Skin epidermis (tissue), 12 donors: ENCODE data around the gene ADGRE1.
"Not testable (repeated sequence)": the region's sequence is repeated elsewhere in the genome, so short reads cannot be mapped to it uniquely, and the experiment has no call there.

Source experiments
- H3K27ac ChIP-seq, 21 experiments: fragments of 200-600 bp; sonication (generic) in 11 of 21; one replicate each; pipeline ENCODE4 v1.5.0; 2020; ENCODE audit warnings: mild to moderate bottlenecking in 3 of 21, inconsistent platforms in 2 of 21, moderate library complexity in 2 of 21
- H3K4me3 ChIP-seq, 7 experiments: fragments of 200-600 bp; sonication (generic) in 2 of 7; one replicate each; pipeline ENCODE4 v1.5.0; 2020; ENCODE audit warnings: inconsistent platforms in 2 of 7, mild to moderate bottlenecking in 2 of 7, moderate library complexity in 1 of 7

The ADGRE1 gene

GRCh38 chr19:6887316-6887715, at the start of gene ADGRE1:
TSS of gene ADGRE1 (plus strand) at chr19:6887579. CDS start at chr19:6887609, 30 bp downstream.
- no peak within 1 kb of the TSS for H3K27ac ChIP-seq
- no peak within 1 kb of the TSS for H3K4me3 ChIP-seq

GRCh38 chr19:6838062-6838655, 49.2 kb upstream of the ADGRE1 start:
- no peak overlapping the region for H3K27ac ChIP-seq
- no peak overlapping the region for H3K4me3 ChIP-seq

- no peak overlapping the region for H3K4me3 ChIP-seq
- no peak overlapping the region for H3K27ac ChIP-seq
Measured at GRCh38 chr19:6842871-6843607, 44.3 kb upstream of the ADGRE1 start.

- Histone ChIP-seq H3K4me3 (no peak overlapping the region), H3K27ac (no peak overlapping the region)
Measured at GRCh38 chr19:6847828-6848200, 39.6 kb upstream of the ADGRE1 start.

GRCh38 chr19:6848986-6849385, 38.4 kb upstream of the ADGRE1 start:
- H3K27ac ChIP-seq, result no peak overlapping the region
- no peak overlapping the region for H3K4me3 ChIP-seq

GRCh38 chr19:6849876-6850275, 37.5 kb upstream of the ADGRE1 start:
- no peak overlapping the region for H3K27ac ChIP-seq
- no peak overlapping the region for H3K4me3 ChIP-seq

- H3K27ac ChIP-seq, result no peak overlapping the region
- H3K4me3 ChIP-seq, result no peak overlapping the region
Measured at GRCh38 chr19:6851359-6851758, 36.0 kb upstream of the ADGRE1 start.

- Histone ChIP-seq H3K27ac (no peak overlapping the region), H3K4me3 (no peak overlapping the region)
Measured at GRCh38 chr19:6852001-6852400, 35.4 kb upstream of the ADGRE1 start.

GRCh38 chr19:6853868-6854267, 33.5 kb upstream of the ADGRE1 start:
- Histone ChIP-seq H3K4me3 (no peak overlapping the region), H3K27ac (no peak overlapping the region)

- H3K4me3 ChIP-seq, result no peak overlapping the region
- no peak overlapping the region for H3K27ac ChIP-seq
Measured at GRCh38 chr19:6854758-6855157, 32.6 kb upstream of the ADGRE1 start.

- no peak overlapping the region for H3K4me3 ChIP-seq
- no peak overlapping the region for H3K27ac ChIP-seq
Measured at GRCh38 chr19:6856749-6857372, 30.5 kb upstream of the ADGRE1 start.

- peak overlapping the region in 3 of 21 experiments; percentile 2 to 17 (median 4) for H3K27ac ChIP-seq
- no peak overlapping the region for H3K4me3 ChIP-seq
Measured at GRCh38 chr19:6861683-6862286, 25.6 kb upstream of the ADGRE1 start.

GRCh38 chr19:6862673-6863078, 24.7 kb upstream of the ADGRE1 start:
- H3K4me3 ChIP-seq, result peak overlapping the region in 5 of 7 experiments; percentile 10 to 27 (median 24)
- peak overlapping the region in 2 of 21 experiments; percentile 17 to 63 for H3K27ac ChIP-seq

- Histone ChIP-seq H3K27ac (no peak overlapping the region), H3K4me3 (no peak overlapping the region)
Measured at GRCh38 chr19:6864325-6864940, 22.9 kb upstream of the ADGRE1 start.

GRCh38 chr19:6865849-6866248, 21.5 kb upstream of the ADGRE1 start:
- H3K4me3 ChIP-seq, result no peak overlapping the region
- H3K27ac ChIP-seq, result no peak overlapping the region

GRCh38 chr19:6866741-6867151, 20.6 kb upstream of the ADGRE1 start:
- H3K4me3 ChIP-seq, result no peak overlapping the region
- H3K27ac ChIP-seq, result no peak overlapping the region

GRCh38 chr19:6868351-6868750, 19.0 kb upstream of the ADGRE1 start:
- Histone ChIP-seq H3K4me3 (no peak overlapping the region), H3K27ac (peak overlapping the region in 1 of 21 experiments; percentile 18)

- H3K4me3 ChIP-seq, H3K27ac ChIP-seq: not testable (repeated sequence)
Measured at GRCh38 chr19:6869151-6869882, 18.1 kb upstream of the ADGRE1 start.

GRCh38 chr19:6873708-6874431, 13.5 kb upstream of the ADGRE1 start:
- H3K27ac ChIP-seq, result no peak overlapping the region
- H3K4me3 ChIP-seq, result no peak overlapping the region
